Measurements from ENCODE around the gene FOXI1.
"Not testable (repeated sequence)": the region's sequence is repeated elsewhere in the genome, so short reads cannot be mapped to it uniquely, and the experiment has no call there.

GRCh38 chr5:170141196-170141595 is 35.5 kb downstream of the FOXI1 start:
- TF ChIP-seq, protein P1, sequence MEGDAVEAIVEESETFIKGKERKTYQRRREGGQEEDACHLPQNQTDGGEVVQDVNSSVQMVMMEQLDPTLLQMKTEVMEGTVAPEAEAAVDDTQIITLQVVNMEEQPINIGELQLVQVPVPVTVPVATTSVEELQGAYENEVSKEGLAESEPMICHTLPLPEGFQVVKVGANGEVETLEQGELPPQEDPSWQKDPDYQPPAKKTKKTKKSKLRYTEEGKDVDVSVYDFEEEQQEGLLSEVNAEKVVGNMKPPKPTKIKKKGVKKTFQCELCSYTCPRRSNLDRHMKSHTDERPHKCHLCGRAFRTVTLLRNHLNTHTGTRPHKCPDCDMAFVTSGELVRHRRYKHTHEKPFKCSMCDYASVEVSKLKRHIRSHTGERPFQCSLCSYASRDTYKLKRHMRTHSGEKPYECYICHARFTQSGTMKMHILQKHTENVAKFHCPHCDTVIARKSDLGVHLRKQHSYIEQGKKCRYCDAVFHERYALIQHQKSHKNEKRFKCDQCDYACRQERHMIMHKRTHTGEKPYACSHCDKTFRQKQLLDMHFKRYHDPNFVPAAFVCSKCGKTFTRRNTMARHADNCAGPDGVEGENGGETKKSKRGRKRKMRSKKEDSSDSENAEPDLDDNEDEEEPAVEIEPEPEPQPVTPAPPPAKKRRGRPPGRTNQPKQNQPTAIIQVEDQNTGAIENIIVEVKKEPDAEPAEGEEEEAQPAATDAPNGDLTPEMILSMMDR (IDR thresholded peaks at IDR 0.05), result not testable (repeated sequence)
- not testable (repeated sequence) for TF ChIP-seq POLR2A (IDR thresholded peaks at IDR 0.05)

Measured in heart left ventricle (tissue), 13 donors.